Stimulated activated CD4-positive, alpha-beta T cell treated with anti-CD3 and anti-CD28 coated beads, Interleukin-4, amount 100 ng/mL, for 4 hours (primary cell): ENCODE results near the gene SEC11C.
"Not testable (repeated sequence)": the region's sequence is repeated elsewhere in the genome, so short reads cannot be mapped to it uniquely, and the experiment has no call there.

Experiments
- DNase-seq, 2 experiments: peaks; one replicate each; pipeline ENCODE4 v3.0.0-alpha.2; 2020

SEC11C gene

GRCh38 chr18:59139615-59140301 lies at the start of gene SEC11C:
TSS of gene SEC11C (plus strand) at chr18:59139884. CDS start at chr18:59139949, 65 bp downstream.
- DNase-seq, result peak; percentile 91 to 96

GRCh38 chr18:59090966-59091603 lies 48.6 kb upstream of the SEC11C start:
- DNase-seq, result no peak

- no peak for DNase-seq
Measured at GRCh38 chr18:59093668-59094067, 46.0 kb upstream of the SEC11C start.

GRCh38 chr18:59094569-59094968 lies 45.1 kb upstream of the SEC11C start:
- DNase-seq, result no peak

- no peak for DNase-seq
Measured at GRCh38 chr18:59096098-59096789, 43.4 kb upstream of the SEC11C start.

GRCh38 chr18:59101830-59102414 lies 37.8 kb upstream of the SEC11C start:
- no peak for DNase-seq

GRCh38 chr18:59109375-59109774 lies 30.3 kb upstream of the SEC11C start:
- DNase-seq, result no peak

- no peak for DNase-seq
Measured at GRCh38 chr18:59114160-59114559, 25.5 kb upstream of the SEC11C start.

- DNase-seq, result no peak
Measured at GRCh38 chr18:59123588-59124369, 15.9 kb upstream of the SEC11C start.

GRCh38 chr18:59124370-59124704 lies 15.3 kb upstream of the SEC11C start:
- no peak for DNase-seq

- DNase-seq, result no peak
Measured at GRCh38 chr18:59127047-59127446, 12.6 kb upstream of the SEC11C start.

- no peak for DNase-seq
Measured at GRCh38 chr18:59129951-59130703, 9.6 kb upstream of the SEC11C start.

- DNase-seq, result no peak
Measured at GRCh38 chr18:59132810-59133465, 6.7 kb upstream of the SEC11C start.

- DNase-seq, result peak; percentile 88 to 91
Measured at GRCh38 chr18:59139291-59139614, 431 bp upstream of the SEC11C start.

GRCh38 chr18:59140302-59140885 lies 710 bp downstream of the SEC11C start:
- DNase-seq, result no peak

GRCh38 chr18:59141294-59142068 lies 1.8 kb downstream of the SEC11C start:
- no peak for DNase-seq

- no peak for DNase-seq
Measured at GRCh38 chr18:59142274-59142673, 2.6 kb downstream of the SEC11C start.

- DNase-seq, result not testable (repeated sequence)
Measured at GRCh38 chr18:59142800-59143416, 3.2 kb downstream of the SEC11C start.

- no peak for DNase-seq
Measured at GRCh38 chr18:59143441-59143840, 3.8 kb downstream of the SEC11C start.

GRCh38 chr18:59144483-59144882 lies 4.8 kb downstream of the SEC11C start:
- DNase-seq, result no peak
